GM18499 (cell line): ENCODE data around the gene FRG2B.
A peak's percentile ranks its signal among the peaks of the same experiment; 100 is the strongest.
"Not testable (repeated sequence)": the region's sequence is repeated elsewhere in the genome, so short reads cannot be mapped to it uniquely, and the experiment has no call there.

Experiments
- ATAC-seq: cut with Tn5 transposase; IDR thresholded peaks from one replicate; pipeline ENCODE4 v1.9.1; 2021; ENCODE audit warnings: moderate number of reproducible peaks; ENCODE audit not compliant: insufficient read depth, unreplicated experiment

FRG2B gene

DNA sequence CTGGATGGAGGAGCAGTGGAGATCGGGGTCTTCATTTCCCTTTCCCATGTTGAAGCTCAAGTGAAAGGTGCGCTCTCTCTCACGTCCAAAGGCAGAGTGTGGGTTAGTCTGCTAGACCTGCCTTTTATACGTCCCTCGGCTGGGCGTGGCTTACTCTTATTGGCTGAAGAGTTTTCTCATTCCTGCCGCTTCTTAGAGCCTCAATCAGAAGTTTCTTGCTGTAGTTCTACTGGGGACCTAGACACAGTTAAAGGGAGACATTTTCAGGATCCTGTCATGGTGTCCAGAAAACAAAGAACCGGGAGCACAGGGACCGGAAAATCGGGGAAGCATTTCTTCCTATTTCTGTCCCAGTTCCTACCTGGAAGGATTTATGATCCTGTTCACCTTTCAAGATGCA is at the start of gene FRG2B:
Gene FRG2B (minus strand): TSS at position 101 of the 400 bp plus-strand sequence. CDS start 53 bp downstream, at position 48.
- not testable (repeated sequence) for ATAC-seq

DNA sequence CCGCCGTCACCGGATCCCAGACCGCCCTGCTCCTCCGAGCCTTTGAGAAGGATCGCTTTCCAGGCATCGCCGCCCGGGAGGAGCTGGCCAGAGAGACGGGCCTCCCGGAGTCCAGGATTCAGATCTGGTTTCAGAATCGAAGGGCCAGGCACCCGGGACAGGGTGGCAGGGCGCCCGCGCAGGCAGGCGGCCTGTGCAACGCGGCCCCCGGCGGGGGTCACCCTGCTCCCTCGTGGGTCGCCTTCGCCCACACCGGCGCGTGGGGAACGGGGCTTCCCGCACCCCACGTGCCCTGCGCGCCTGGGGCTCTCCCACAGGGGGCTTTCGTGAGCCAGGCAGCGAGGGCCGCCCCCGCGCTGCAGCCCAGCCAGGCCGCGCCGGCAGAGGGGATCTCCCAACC is 40.9 kb upstream of the FRG2B start:
- not testable (repeated sequence) for ATAC-seq

DNA sequence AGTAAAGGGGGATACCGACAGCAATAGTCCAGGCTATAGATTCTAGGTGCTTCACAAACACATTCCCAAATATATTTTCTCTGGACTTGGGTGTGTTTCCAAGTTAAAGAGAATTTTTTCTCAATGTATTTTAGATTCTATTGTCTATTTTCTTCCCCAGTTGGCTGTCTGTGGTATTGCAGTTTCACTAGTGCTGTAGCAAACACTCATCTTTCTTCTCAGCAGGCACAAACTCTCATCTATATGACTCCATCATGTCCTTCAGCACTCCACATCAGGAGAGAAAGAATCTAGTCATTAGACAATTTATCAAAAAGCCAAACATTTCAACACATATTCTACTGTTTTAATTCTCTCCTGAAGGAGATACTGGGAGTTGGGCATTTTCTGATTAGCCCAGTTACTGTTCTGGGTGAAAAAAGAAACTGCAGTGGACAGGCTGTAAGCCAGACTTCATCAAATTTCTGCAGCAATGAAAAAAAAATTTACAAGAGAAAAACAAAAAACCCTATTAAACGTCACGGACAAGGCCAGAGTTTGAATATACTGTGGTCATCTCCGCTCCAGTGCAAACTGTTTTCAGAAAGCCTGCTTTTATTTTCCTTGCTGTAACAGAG is 37.1 kb upstream of the FRG2B start:
- ATAC-seq = not testable (repeated sequence)

DNA sequence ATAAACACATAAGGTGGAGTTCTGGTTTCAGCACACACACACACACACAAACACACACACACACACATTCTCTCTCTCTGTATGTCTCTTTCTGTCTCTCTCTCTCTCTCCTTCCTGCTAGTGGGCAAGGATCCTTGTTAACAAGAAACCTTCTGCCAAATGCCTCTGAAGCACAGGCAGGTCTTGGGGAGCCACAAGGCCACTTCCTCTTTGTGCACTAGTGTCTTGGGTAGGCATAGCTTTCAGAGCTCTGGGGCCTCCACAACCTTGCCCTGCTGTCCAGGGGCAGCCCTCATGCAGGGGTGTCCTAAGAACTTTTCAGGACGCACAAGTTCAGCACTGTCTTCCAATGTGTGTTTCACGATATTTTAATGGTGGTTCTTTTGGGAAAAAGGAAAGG is 34.5 kb upstream of the FRG2B start:
- not testable (repeated sequence) for ATAC-seq

DNA sequence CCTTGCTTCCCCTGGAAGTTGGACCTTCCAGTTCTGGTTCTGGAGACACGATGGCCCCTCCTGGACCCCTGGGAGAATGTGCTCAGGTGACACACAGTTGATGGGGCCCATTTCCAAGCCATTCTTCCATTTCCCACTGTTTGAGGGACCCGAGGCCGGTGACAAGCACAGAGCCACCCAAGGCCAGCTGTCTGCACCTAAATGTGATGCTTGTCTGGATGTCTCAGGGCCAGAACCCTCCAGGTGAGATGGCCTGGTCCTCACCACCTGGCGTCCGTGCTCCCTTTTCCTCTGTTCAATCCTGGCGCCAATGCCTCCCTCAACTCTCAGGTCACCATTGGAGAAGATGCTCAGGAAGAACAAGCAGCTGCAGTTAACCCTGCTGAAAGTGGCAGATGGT is 33.9 kb upstream of the FRG2B start:
- ATAC-seq = not testable (repeated sequence)

DNA sequence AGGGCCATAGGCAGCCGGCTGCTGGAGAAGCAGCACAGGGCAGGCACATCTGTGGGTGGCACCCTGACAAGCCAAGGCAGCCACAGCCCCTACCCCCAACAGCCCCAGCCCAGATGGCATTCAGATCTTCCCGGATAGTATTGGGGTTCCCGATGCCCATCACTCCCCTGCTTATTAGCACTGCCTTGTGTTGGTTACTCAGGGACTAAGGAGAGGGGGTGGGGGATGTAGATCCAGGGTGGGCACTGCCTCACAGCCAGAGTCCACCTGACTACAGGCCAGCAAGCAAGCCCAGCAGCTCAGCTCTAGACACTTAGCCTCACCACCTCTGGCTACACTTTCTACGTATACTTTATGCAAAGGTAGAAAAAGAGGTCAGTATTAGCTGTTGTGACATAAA is 30.7 kb upstream of the FRG2B start:
- not testable (repeated sequence) for ATAC-seq

DNA sequence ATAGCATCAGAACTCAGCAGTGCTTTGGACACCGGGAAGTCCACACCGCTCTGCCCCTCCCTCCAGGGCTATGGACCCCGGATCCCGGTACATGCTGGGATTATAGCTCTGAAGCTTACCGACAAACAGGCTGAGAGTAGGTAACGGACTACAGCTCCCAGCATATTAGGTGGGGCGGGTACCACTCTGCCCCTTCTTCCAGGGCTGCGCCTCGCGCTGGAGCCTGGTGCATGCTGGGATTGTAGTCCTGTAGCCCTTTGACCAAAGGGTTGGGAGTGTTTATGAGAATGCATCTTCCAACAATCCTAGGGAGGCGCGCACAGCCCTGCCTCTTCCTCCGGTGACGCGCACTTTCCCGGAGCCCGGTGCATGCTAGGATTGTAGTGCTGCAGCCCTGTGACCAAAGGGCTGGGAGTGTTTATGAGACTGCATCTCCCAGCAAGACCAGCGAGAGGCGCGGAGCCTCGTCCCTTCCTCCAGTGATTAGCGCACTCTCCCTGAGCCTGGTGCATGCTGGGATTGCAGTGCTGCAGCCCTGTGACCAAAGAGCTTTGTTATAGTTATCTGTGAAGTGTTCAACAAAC is 22.4 kb upstream of the FRG2B start:
- ATAC-seq = not testable (repeated sequence)

DNA sequence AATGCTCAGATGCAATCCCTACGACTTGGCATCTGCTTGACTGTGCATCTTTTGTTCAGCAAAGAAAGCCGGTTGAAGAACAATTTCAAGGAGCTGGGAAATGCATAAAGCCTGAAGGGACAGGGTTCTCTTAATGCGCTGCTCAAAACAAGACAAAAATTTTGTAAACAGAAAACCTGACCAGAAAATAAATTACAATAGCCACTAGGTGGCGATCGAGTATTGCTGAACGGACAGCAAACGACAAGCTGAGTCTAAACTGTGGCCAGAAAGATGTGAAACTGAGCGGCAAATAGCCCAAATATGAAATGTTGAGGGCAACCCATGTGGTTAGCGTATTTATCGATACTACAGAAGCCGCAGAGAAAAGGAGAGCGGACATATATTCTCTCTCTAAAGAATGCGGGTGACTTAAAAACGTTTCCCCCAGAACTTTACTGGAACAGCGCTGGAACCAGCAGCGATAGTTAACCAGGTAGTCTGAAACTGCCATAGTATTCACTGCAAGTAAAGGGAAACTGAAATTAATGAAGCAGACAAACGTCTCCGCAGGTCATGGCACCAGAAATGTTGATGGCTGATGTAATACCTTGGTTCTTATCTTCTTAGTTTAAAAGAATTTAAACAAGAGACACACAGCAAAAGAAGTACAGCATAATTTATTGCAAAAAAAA is 20.6 kb upstream of the FRG2B start:
- ATAC-seq = peak; percentile 63

DNA sequence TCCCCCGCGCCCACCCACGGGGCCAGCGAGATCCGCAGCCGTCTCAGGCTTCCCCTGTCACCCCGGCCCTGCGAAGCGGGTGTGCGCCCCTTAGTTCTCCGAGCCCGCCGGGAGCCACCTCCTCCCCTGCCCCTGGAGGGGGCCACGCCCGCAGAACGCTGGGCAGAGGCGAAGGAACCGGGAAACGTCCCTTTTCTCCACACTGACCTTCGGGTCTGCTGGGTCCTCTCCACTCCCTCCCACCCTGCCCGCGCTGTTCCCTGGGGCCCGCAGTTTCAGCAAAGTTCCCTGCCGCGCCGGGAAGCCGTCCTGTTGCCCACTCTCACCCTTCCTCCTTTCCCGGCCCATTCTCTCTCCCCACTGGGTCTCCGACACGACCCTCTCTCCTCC is 11.2 kb upstream of the FRG2B start:
- ATAC-seq = not testable (repeated sequence)

DNA sequence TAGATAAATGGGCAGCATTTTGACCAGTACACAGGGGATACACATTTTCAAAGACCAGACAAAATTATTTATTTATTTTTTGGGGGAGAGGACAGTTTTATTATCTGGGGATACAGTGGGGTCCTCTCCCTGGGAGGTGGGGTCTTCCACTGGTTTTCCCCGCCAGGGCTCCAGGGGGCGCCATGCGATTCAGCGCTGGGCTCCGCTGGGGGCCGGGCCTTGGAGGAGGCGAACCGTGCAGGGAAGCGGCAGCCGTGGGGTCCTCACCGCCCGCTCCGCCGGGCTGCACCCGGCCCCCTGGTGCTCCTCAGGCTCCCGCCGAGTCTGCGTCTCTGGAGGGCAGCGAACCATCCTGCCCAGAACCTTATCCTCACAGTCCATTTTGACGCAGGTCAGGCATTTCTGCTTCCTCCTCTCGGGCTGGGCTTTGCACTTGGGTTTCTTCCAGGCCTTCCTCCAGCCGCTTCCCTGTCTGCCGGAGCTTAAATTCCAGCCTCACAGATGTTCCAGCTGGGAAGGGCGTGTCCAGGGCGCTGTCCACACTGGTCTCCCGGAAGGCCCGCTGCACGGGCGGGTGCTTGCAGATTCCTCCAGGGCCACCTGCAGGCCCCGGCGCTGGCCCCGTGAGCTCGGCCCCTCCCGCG is 10.7 kb upstream of the FRG2B start:
- not testable (repeated sequence) for ATAC-seq

DNA sequence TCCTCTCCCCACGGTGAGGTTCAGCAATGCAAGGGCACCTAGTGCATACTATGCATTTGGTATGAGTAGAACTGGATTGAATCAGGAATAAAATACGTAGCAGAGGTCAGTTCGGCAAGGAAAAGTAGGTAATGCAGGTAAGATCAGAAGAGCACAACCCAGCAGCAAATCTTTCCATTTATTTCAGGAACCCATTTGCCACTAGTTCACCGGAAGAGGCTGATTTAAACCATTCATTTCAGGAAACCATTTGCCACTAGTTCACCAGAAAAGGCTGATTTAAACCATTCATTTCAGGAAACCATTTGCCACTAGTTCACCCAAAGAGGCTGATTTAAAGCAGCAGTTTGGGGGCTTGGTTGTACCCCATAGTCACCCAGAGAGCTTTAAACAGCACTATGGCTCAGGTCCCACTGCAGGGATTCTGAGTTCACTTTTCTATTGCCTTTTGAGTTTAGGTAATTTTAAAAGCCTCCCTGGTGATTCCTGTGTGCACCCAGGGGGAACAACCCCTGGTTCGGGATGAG is 4.2 kb upstream of the FRG2B start:
- not testable (repeated sequence) for ATAC-seq

DNA sequence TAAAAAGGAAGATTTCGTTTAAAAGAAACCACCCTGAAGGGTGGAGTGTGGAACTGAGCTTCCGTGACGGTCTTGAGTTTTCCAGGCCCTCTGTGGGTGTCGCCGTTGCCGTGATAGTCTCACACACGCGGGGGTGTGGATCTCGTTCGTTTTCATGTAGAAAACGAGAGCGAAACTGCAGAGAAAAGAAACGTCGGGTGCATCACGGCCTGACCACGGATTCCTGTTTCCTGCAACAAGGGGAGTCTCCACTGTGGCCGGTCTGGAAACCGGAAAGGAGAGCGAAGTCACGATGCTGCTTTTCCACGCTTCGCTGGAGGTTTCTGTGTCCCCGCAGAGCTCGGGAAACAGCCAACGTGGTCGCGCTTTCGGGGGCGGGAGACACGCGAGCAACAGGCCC is 4.1 kb downstream of the FRG2B start:
- ATAC-seq = not testable (repeated sequence)

DNA sequence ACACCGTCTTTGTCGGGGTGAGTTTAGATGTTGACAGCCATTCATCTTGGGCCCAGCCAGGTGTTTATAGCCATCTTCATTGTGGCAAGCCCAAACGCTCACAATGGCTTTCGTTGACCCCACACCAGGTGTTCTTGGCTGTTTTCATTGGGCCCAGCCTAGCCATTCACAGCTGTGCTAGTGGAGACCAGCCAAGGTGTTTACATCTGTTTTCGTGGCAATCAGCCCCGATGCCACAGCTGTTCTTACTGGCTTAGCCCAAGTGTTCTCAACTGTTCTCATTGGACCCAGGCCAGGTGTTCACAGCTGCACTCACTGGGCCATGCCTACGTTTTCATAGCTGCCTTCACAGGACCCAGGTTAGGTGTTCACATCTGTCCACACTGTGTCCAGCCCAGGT is 7.7 kb downstream of the FRG2B start:
- ATAC-seq = no peak

DNA sequence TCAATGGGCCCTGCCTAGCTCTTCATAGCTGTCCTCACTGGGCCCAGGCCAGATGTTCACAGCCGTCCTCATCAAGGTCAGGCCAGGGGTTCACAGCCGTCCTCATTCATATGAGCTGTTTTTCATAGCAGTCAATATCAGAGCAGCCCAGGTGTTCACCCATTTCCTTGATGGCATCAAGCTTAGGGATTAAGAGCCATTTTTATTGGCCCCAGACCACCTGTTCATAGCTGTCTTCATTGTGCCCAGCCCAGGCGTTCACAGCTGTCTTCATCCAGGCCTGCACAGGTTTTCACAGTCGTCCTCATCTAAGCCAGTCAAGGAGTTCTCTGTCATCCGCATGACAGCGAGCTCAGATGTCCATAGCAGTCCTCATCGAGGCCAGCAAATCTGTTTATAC is 9.4 kb downstream of the FRG2B start:
- no peak for ATAC-seq

DNA sequence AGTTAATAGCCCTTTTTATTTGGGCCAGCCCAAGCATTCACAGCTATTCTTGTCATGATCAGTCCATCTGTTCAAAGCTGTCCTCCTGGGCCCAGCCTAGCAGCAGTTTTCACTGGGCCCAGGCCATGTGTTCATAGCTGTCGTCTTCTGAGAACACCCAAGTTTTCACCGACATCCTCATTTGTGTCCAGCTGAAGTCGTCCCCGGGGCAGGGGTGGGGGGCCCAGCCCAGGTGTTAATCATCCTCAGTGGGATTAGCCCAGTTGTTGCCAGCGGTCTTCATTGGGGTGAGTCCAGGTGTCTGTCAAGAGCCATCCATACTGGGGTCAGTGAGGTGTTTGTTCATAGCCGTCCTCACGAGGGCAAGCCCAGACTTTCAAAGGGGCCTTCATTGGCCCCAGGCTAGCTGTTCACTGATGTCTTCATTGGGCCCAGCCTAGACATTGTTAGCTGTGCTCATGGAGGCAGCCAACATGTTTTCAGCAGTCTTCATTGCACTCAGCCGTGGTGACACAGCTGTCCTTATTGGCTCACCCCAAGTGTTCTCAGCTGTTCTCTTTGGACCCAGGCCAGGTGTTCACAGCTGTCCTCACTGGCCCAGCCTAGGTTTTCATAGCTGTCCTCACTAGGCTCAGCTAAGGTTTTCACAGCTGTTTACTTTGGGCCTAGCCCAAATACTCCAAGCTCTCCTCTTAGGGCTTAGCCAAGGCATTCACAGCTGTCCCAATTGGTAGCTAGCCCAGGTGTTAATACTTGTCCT is 10.0 kb downstream of the FRG2B start:
- no peak for ATAC-seq

DNA sequence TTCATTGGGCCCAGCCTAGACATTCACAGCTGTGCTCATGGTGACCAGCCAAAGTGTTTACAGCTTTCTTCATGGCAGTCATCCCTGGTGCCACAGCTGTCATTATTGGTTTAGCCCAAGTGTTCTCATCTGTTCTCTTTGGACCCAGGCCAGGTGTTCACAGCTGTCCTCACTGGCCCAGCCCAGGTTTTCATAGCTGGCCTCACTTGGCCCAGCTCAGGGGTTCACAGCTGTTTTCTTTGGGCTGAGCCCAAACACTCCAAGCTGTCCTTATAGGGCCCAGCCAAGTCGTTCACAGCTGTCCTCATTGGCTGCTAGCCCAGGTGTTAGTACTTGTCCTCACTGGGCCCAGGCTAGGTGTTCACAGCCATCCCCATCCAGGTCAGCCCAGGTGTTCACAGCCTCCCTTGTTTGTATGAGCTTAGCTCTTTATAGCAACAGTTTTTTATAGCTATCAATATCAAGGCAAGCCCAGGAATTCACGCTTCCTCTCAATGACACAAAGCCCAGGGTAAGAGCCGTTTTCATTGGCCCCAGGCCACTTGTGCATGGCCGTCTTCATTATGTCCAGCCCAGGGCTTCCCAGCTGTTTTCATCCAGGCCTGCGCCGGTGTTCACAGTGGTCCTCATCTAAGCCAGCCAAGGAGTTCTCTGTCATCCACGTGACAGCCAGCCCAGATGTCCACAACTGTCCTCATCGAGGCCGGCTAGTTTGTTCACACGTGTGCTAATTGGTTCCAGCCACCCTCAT is 11.6 kb downstream of the FRG2B start:
- no peak for ATAC-seq

DNA sequence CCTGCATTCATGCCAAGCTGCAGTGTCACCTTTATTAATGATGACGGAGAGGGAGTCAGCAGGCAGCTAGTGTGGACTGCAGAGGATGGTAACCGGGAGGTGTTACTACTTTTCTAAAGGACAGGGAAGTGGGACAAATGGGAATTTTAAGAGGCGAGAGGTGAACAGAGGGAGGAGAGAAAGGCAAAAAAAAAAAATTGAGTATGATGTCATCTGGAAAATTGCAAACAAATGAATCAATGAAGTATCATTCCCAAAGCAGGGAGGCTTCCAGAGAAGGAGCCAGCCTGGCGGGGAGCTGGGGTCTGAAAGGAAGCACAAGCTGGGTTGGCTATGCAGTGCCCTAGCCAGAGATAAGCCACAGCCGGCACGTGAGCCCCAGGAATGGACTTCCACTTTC is 12.9 kb downstream of the FRG2B start:
- no peak for ATAC-seq

DNA sequence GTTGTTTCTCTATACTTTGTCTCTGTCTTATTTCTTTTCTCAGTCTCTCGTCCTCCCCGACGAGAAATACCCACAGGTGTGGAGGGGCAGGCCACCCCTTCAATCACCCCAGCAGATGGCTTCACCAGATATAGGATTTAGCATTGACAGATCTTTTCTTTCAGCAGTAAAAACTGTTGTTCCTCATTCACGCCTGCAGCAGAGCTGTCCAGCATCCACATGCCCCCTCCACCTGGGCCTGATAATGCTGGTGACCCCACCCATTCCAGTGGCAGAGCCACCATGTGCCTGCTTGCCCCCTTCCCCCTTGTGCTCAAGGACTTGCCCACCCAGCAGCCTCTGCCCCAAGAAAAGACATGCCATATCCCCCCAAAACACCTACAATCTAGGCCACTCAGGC is 15.5 kb downstream of the FRG2B start:
- no peak for ATAC-seq

DNA sequence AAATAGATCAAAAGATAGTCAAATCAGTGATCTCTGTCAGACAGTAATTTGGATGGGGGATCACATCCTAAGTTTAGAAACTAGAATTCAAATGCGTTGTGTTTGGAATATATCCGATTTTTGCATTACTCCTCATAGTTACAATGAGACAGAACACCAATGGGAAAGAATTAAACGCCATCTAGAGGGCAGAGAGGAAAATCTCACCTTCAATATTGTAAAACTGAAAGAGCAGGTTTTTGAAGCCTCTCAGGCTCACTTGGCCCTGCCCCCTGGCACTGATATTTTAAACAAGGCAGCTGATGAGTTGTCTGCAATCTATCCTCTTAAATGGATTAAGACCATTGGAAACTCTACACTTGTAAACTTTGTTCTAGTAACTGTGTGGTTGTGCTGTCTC is 17.7 kb downstream of the FRG2B start:
- no peak for ATAC-seq

DNA sequence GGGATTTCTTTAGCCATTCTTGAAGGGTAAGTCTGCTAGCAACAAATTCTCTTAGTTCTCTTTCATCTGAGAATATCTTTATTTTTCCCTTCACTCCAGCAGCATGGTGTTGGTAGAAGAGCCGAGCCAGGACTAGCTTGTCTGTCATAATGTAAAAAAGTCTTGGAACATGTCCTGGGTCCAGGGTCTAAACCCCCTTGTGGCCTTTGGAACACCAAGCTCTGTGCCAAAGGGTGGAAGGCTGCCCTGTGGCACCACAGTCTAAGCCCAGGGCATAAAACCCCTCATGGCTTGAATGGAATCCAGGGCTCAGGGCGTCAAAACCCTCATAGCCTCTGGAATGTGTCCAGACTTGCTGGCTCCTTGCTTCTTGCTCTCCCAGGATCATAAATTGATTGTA is 23.2 kb downstream of the FRG2B start:
- not testable (repeated sequence) for ATAC-seq
